NCI-H345 treated with DMSO at 0.1 percent for 48 hours (cell line): ENCODE data around the gene PPP1R36.
"Not testable (repeated sequence)": the region's sequence is repeated elsewhere in the genome, so short reads cannot be mapped to it uniquely, and the experiment has no call there.

ENCODE experiments used
- DNase-seq: peaks from one replicate; lab custom pipeline; 2025; ENCODE audit not compliant: unreplicated experiment; lab: John Stamatoyannopoulos, UW

PPP1R36 gene

DNA sequence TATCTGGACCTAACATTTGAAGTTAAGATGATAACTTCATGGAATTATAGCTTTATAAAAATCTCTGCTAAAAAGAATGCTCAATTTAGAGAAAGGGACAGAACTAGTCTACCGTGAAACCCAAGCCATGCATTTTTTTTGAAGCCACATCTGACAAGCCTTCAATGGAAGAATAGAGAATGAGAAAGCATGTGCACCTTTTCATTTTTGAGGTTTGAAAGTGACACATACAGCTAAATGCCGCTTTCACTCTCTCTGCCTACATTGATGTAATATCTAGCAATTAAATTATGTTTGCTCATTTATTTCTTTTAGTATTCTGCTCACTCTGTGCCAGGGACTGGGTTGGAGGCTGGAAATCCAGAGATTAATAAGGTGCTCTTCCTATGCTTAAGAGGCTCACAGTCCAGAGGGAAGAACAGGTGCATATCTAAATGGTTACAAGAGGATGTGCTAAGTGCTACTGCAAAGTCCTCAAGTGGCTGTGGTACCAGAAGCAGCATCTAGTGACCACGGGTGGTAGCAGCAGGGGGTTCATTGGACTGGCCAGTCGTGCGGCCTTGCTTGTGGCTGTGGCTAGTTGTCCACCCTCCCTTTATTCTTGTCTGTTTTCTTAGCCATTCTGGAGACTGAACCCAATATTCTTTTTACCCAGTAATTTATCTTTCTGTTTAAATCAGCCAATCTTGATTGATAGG lies 60.4 kb downstream of the PPP1R36 start:
- DNase-seq, result peak; percentile 7

GRCh38 chr14:64611358-64612020 lies 61.7 kb downstream of the PPP1R36 start:
- no peak for DNase-seq

GRCh38 chr14:64612021-64612380 lies 62.2 kb downstream of the PPP1R36 start:
- no peak for DNase-seq

- no peak for DNase-seq
Measured at GRCh38 chr14:64612971-64613666, 63.4 kb downstream of the PPP1R36 start.

- no peak for DNase-seq
Measured at GRCh38 chr14:64614166-64614565, 64.4 kb downstream of the PPP1R36 start.

GRCh38 chr14:64614805-64615391 lies 65.1 kb downstream of the PPP1R36 start:
- no peak for DNase-seq

GRCh38 chr14:64617872-64618408 lies 68.2 kb downstream of the PPP1R36 start:
- DNase-seq, result not testable (repeated sequence)

DNA sequence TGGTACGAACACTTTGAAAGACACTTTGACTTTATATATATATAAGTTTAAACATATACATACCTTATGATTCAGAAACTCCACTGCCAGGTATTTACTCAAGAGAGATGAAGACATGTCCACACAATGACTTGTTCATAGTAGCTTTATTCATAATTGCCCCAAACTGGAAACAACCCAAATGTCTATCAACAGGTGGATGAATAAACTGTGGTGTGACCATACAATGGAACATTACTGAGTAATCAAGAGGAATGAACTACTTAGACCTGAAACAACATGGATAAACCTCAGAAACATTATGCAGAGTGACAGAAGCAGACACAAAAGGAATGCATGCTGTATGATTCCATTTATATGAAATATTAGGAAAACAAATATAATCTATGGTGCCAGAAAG lies 71.1 kb downstream of the PPP1R36 start:
- no peak for DNase-seq

DNA sequence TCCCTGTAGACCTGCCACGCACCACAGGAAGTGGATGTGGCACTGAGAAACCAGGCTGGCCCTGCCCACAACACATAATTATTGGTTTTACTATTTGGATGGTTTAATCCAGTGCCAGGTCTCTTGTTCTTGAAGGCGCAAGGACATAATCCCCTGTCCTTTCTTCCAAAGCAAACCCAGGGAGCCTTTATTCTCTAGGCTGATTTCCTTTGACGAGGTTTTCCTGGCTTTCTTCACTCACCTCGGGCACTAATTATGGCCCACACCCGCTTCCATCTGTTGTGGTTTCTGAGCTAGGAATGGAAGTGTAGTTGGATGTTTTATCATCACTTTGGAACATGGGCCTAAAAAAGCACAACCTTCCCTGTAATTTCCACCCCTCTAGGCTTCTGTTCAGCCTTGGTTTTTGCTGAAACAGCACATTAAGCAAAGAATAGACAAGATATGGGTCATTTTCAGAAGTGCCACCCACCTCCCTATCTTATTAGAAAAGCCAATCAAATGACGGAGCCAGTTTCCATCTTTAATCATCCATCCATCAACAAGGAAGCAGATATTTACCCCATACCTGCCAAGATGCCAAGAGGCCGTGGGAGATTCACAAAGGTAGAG lies 73.9 kb downstream of the PPP1R36 start:
- DNase-seq, result no peak

DNA sequence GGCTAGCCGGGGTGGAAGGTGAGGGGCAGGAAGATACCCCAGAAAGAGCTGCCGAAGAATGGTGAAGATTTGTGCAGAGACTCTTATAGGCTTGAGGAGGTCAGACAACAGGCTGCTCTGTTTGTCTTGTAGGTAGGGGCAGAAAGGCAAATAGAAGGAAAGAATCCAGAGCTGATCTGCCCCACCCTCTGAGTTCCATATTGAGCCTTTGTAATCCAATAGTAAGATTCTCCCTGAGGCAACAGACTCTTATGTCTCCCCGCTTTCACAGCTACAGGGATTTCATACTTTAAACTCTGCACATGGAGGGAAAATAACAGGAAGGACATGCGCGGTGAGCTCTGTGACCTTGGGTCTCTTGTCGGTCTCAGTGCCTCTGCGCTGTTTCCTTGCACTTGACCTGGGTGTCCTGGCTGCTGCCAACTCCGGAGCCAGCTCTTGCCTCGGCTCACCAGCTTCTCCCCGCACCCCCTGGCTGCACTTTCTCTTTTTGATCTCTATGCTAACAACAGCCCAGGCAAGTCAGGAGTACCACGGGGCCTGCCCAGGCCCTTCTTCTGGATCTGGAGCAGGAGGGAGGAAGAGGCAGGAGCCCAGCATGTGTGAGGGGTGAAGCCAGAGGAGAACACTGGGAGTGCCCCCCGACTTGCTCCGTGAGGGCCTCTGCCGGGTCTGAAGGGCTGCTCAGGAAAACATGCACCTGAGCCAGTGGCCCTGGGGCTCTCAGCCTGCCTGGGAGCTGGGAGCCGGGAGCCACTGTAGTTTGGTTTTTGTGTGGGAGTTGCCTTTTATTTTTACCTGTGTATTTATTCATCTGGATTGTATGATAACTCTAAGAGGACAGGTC lies 75.8 kb downstream of the PPP1R36 start:
- DNase-seq, result no peak

GRCh38 chr14:64628940-64629408 lies 79.2 kb downstream of the PPP1R36 start:
- DNase-seq, result no peak

GRCh38 chr14:64630778-64631177 lies 81.0 kb downstream of the PPP1R36 start:
- no peak for DNase-seq

DNA sequence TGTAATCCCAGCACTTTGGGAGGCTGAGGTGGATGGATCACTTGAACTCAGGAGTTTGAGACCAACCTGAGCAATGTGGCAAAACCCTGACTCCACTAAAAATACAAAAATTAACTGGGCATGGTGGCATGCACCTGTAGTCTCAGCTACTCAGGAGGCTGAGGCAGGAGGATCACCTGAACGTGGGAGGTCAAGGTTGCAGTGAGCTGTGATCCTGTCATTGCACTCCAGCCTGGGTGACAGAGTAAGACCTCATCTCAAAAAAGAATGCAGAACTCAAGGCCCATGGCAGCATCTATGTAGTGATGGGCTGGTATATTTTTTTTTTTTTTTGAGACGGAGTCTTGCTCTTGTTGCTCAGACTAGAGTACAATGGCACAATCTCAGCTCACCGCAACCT lies 81.5 kb downstream of the PPP1R36 start:
- DNase-seq, result not testable (repeated sequence)

GRCh38 chr14:64632056-64632455 lies 82.3 kb downstream of the PPP1R36 start:
- DNase-seq, result no peak

DNA sequence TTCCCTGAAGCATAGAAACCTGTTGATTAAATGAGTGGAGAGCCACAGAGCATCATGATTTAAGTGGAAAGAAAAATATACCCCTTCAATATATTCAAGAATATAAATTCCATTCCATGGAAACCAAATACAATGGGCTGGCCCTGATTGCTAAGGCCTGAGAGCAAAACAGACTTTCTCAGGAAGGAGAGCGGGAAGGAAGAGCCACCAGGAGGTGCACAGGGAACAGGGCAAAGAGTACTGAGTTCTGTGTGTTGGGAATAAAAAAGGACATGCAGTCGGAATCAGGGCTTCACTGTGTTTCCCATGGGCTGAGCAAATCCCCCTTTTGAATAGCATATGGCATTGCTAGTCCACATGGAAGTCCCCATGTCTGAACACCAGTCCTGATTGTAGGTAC lies 84.8 kb downstream of the PPP1R36 start:
- no peak for DNase-seq

DNA sequence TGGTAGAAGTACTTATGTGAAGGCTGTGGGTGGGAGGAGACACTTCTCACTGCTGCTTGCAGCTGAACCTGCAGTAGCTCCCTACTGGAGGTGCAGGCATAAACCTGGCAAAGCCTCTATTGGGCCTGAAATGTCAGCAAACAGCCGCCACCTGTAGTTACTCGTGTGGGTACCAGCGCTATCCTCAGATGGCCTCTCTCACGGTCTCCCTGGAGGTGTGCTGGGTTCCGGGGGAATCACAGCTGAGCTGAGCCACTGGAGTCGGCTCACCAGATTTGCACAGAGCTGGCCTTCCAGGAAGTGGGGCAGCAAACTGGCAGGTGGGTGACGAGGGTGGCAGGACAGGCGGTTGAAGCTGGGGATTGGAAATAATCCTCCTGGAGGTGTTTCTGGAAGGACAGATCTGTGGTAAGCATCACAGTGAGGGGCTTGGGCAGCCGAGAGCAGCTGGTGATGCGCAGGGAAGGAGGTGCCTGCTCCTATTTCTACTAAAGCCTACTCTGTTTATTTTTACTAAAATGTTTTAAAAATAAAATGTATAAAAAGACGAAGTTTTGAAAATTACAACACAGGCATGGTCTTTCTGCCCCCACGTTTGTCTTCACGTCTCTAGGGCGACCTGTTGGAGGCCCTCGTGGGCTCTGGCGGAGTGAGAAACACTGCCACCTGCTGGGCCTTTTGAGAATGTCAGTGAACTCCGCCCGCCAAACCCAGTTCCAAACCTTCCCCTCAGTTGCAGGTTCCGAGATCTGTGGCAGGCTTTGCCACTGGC lies 86.6 kb downstream of the PPP1R36 start:
- DNase-seq, result peak; percentile 70

DNA sequence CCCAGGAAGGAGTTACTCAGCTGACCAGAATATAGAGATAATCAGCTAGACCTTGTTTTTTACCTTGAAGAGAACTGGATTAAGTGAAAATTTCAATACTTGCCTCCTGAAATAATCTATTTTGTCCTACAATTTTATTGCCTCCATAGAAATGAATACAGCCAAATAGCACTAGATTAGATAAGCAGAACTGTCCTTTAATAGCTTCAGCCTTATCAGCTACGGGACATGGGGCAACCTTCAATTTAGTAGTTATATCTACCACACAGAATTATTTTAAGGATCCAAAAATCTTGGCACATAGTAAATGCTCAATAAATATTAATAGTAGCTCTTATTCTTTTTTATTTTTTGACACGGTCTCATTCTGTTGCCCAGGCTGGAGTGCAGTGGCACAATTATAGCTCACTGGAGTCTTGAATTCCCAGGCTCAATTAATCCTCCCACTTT lies 87.2 kb downstream of the PPP1R36 start:
- DNase-seq, result no peak

GRCh38 chr14:64637735-64638473 lies 88.1 kb downstream of the PPP1R36 start:
- DNase-seq, result no peak

DNA sequence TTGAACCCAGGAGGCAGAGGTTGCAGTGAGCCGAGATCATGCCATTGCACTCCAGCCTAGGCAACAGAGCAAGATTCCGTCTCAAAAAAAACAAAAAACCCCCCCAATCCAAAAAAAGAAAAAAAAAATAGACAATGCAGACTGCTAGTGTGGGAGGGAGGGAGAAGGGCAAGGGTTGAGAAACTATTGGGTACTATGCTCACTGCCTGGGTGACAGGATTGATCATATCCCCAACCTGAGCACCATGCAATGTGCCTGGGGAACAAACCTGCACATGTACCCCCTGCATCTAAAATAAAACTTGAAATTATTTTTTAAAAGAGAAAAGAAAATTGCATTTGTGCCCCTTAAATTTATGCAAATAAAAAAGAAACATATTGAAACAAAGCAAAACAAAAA lies 88.9 kb downstream of the PPP1R36 start:
- DNase-seq, result no peak
